Sigmoid colon (tissue), 3 donors: ENCODE results near the gene RPTOR.

Experiments
- POLR2A ChIP-seq, 2 donors: fragments of 450-650 bp; IDR thresholded peaks; one replicate each; pipeline ENCODE4 v1.6.1; 2016; ENCODE audit warnings: antibody characterized with exemption in 2 of 2, mild to moderate bottlenecking in 2 of 2, moderate library complexity in 2 of 2
- TF ChIP-seq, protein P1 (sequence below), 4 experiments: fragments of 450-650 bp in 3 of 4; fragments of 200-600 bp in 1 of 4; IDR thresholded peaks; one replicate each; pipeline ENCODE4 v1.5.1; 2016 to 2019; ENCODE audit warnings: antibody characterized with exemption in 4 of 4, mild to moderate bottlenecking in 3 of 4, moderate library complexity in 2 of 4

- TF ChIP-seq, protein P1, sequence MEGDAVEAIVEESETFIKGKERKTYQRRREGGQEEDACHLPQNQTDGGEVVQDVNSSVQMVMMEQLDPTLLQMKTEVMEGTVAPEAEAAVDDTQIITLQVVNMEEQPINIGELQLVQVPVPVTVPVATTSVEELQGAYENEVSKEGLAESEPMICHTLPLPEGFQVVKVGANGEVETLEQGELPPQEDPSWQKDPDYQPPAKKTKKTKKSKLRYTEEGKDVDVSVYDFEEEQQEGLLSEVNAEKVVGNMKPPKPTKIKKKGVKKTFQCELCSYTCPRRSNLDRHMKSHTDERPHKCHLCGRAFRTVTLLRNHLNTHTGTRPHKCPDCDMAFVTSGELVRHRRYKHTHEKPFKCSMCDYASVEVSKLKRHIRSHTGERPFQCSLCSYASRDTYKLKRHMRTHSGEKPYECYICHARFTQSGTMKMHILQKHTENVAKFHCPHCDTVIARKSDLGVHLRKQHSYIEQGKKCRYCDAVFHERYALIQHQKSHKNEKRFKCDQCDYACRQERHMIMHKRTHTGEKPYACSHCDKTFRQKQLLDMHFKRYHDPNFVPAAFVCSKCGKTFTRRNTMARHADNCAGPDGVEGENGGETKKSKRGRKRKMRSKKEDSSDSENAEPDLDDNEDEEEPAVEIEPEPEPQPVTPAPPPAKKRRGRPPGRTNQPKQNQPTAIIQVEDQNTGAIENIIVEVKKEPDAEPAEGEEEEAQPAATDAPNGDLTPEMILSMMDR (IDR thresholded peaks at IDR 0.05) = no peak
- no peak for TF ChIP-seq POLR2A (IDR thresholded peaks at IDR 0.05)
These were observed 35.3 kb upstream of the RPTOR start for GRCh38 chr17:80509311-80509710.
